Right lobe of liver (tissue), 4 donors: ENCODE data around the gene OR2T11.

ENCODE experiments used
- CTCF ChIP-seq, 4 donors: fragments of 200-600 bp in 3 of 4; fragments of 450-650 bp in 1 of 4; IDR thresholded peaks; one replicate each; pipeline versions ENCODE4 v1.5.1 to v1.8.0; 2016 to 2022; ENCODE audit warnings: antibody characterized with exemption in 4 of 4, mild to moderate bottlenecking in 2 of 4
- POLR2A ChIP-seq: fragments of 450-650 bp; IDR thresholded peaks from one replicate; pipeline ENCODE4 v1.6.1; 2017; ENCODE audit warnings: antibody characterized with exemption, mild to moderate bottlenecking
- donor health status: DM: no; HTN: no; CAD: no.
- donor health status: DM: no; HTN: no; CAD: no.
- donor health status: DM: no; HTN: yes; CAD: no.

DNA sequence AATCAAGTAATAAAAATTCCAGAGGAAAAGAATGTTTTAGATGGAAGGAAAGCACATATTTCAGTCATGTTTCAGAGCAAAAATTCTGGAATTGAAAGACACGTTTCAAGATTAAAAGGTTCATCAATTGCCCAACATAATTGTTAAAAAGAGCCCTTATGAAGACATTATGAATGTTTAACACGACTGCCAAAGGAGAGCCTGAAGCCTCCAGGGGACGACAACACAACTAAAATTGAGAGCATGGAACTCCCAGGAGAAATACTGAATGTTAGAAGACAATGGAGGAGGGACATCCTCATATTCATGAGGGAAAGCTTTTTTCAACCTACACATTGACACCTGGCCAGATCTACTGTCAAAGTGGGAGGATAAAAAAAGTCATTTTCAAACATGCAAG is 16.0 kb downstream of the OR2T11 start:
- TF ChIP-seq CTCF (IDR thresholded peaks at IDR 0.05) (peak; percentile 52 to 75 (median 68)), POLR2A (no peak)
